ENCODE measurements around the gene MRC2. TPM values are rescaled to one million over a fixed set of nuclear protein-coding genes. Genes with fewer than 3 reads are reported as not detected.

Gene MRC2
- total RNA-seq, 2 donors from 2014 or later, result 43.8 to 46.7 TPM

DNA sequence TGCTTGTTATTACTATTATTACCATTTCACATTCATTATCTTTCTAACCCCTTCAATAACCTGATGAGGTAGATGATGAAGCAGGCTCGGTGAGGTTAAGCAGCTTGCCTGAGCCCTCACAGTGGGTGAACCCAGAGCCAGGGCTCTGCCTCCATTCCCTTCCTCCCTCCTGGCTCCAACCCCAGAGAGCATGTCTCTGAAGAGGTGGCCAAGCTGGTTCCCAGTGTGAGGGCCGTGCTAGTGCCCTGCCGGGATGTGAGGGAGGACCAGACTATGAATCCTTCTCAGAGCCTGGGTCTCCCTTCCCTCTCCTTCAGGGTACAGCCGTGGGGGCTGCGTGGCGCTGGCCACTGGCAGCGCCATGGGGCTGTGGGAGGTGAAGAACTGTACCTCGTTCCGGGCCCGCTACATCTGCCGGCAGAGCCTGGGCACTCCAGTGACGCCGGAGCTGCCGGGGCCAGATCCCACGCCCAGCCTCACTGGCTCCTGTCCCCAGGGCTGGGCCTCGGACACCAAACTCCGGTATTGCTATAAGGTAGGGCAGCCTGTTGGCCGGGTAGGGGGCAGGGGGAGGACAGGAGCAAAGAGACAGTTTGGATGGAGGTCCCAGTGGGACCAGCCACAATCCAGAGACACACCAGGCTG is 49.6 kb downstream of the MRC2 start:
- Histone ChIP-seq H3K4me1 (no peaks in the 10 kb centered on the region), H3K27ac (no peak overlapping the region), H3K27me3 (no peaks in the 10 kb centered on the region), H3K4me3 (no peak overlapping the region), H3K36me3 (peaks cover 6% of the 10 kb centered on the region), H3K9me3 (no peaks in the 10 kb centered on the region)
- TF ChIP-seq, protein P1, sequence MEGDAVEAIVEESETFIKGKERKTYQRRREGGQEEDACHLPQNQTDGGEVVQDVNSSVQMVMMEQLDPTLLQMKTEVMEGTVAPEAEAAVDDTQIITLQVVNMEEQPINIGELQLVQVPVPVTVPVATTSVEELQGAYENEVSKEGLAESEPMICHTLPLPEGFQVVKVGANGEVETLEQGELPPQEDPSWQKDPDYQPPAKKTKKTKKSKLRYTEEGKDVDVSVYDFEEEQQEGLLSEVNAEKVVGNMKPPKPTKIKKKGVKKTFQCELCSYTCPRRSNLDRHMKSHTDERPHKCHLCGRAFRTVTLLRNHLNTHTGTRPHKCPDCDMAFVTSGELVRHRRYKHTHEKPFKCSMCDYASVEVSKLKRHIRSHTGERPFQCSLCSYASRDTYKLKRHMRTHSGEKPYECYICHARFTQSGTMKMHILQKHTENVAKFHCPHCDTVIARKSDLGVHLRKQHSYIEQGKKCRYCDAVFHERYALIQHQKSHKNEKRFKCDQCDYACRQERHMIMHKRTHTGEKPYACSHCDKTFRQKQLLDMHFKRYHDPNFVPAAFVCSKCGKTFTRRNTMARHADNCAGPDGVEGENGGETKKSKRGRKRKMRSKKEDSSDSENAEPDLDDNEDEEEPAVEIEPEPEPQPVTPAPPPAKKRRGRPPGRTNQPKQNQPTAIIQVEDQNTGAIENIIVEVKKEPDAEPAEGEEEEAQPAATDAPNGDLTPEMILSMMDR (IDR thresholded peaks at IDR 0.05), result no peak
- no peak for DNase-seq (ENCODE audit: low spot score)

- Histone ChIP-seq H3K4me1 (no peaks in the 10 kb centered on the region), H3K36me3 (peaks cover 6% of the 10 kb centered on the region), H3K4me3 (no peak overlapping the region), H3K27ac (no peak overlapping the region), H3K9me3 (no peaks in the 10 kb centered on the region), H3K27me3 (no peaks in the 10 kb centered on the region)
- TF ChIP-seq, protein P1 (IDR thresholded peaks at IDR 0.05), result no peak
- no peak for DNase-seq (ENCODE audit: low spot score)
Measured at GRCh38 chr17:62678214-62678919, 50.9 kb downstream of the MRC2 start.

DNA sequence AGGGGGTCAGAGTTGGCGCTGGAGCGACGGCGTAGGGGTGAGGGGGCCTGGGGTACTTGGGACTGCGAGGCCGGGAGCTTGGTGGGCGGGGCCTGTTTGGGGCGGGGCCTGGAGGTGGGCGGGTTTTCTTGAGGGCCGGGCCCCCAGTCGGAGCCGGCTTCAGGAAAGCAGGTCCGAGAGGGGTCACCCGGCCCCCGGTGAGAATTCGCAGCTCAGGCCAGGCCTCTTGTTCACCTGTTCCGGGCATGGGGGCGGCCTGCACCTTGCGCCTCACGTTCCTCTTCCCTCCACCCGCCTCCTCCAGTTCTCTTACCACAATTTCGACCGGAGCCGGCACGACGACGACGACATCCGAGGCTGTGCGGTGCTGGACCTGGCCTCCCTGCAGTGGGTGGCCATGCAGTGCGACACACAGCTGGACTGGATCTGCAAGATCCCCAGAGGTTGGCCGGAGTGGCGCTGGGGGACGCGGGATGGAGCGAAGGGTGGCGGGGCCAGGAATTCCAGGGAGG is 52.5 kb downstream of the MRC2 start:
- H3K36me3 ChIP-seq, result peaks cover 6% of the 10 kb centered on the region
- TF ChIP-seq, protein P1 (IDR thresholded peaks at IDR 0.05), result no peak
- DNase-seq (ENCODE audit: low spot score), result no peak
- no peak overlapping the region for H3K4me3 ChIP-seq
- H3K4me1 ChIP-seq, result no peaks in the 10 kb centered on the region
- H3K27me3 ChIP-seq, result no peaks in the 10 kb centered on the region
- no peaks in the 10 kb centered on the region for H3K9me3 ChIP-seq
- no peak overlapping the region for H3K27ac ChIP-seq

GRCh38 chr17:62680541-62681052 is 53.1 kb downstream of the MRC2 start:
- Histone ChIP-seq H3K36me3 (peaks cover 6% of the 10 kb centered on the region), H3K27ac (no peak overlapping the region), H3K9me3 (no peaks in the 10 kb centered on the region), H3K27me3 (no peaks in the 10 kb centered on the region), H3K4me3 (no peak overlapping the region), H3K4me1 (no peaks in the 10 kb centered on the region)
- no peak for DNase-seq (ENCODE audit: low spot score)
- TF ChIP-seq, protein P1 (IDR thresholded peaks at IDR 0.05), result no peak

DNA sequence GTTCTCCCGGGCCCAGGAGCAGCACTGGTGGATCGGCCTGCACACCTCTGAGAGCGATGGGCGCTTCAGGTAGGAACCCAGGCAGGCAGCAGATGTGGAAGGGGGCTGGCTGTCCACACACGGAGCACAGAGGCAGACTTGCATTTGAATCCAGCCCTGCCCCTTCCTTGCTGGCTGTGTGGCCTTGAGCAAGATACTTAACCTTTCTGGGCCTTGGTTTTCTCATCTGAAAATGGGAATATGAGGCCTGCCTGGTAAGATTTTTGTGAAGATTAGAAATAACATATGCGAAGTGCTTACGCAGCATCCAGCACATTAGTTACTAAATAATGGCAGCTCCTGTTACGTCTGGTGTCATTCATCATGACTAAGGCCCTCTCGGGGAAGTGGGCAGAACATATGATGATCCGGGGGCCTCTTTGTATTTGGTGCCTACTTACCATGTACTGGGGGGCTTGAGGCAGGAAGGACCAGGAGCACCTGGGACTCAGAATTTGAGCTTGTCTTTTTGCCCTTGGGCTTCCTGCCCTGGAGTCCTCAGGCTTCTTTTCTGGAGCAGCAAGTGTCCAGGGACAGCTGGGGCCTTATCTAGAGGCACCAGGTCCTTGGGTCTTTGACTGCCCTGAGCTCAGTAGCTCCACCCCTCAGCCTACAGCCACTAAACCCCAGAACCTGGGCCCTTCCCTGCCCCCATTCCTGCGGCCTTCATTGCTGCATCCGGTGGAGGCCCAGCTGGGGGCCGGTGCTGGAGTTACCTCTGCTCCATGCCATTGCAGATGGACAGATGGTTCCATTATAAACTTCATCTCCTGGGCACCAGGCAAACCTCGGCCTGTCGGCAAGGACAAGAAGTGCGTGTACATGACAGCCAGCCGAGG is 53.8 kb downstream of the MRC2 start:
- Histone ChIP-seq H3K4me1 (no peaks in the 10 kb centered on the region), H3K36me3 (peaks cover 6% of the 10 kb centered on the region), H3K27me3 (no peaks in the 10 kb centered on the region), H3K9me3 (no peaks in the 10 kb centered on the region), H3K27ac (no peak overlapping the region), H3K4me3 (no peak overlapping the region)
- DNase-seq (ENCODE audit: low spot score), result no peak
- TF ChIP-seq, protein P1 (IDR thresholded peaks at IDR 0.05), result no peak
